Keratinocyte (primary cell): ENCODE measurements around the gene CLIC3. TPM values are rescaled to one million over a fixed set of nuclear protein-coding genes. Genes with fewer than 3 reads are reported as not detected.

ENCODE experiments used
- DNase-seq: peaks from one replicate; pipeline ENCODE4 v3.0.0-alpha.2; 2011; ENCODE audit warnings: low read depth, missing footprints, low spot score
- FAIRE-seq: peaks from 2 replicates; lab custom pipeline; 2011; peaks lifted over from hg19 to GRCh38; lab: Jason Lieb, UNC
- H2AFZ ChIP-seq: 2 replicates; pipeline ENCODE4 v1.6.0; 2012; ENCODE audit warnings: low read length, control low read depth, inconsistent platforms; ENCODE audit not compliant: control insufficient read depth
- H3K27ac ChIP-seq: 2 replicates; pipeline ENCODE4 v1.5.1; 2011; ENCODE audit warnings: low read length; ENCODE audit not compliant: control insufficient read depth, insufficient read depth
- H3K27me3 ChIP-seq: 3 replicates; pipeline ENCODE4 v1.6.0; 2011; ENCODE audit warnings: low read length; ENCODE audit not compliant: control insufficient read depth, insufficient read depth; ENCODE audit errors: extremely low read depth
- H3K36me3 ChIP-seq, 2 experiments: 2 replicates in 1 of 2; 3 replicates in 1 of 2; pipeline ENCODE4 v1.5.1; 2011; ENCODE audit warnings: low read length in 2 of 2, mild to moderate bottlenecking in 1 of 2; ENCODE audit not compliant: control insufficient read depth in 2 of 2, insufficient read depth in 2 of 2; ENCODE audit errors: extremely low read depth in 1 of 2
- H3K4me1 ChIP-seq: 3 replicates; pipeline ENCODE4 v1.5.1; 2011; ENCODE audit warnings: low read length; ENCODE audit not compliant: control insufficient read depth, insufficient read depth; ENCODE audit errors: extremely low read depth
- H3K4me2 ChIP-seq: 3 replicates; pipeline ENCODE4 v1.6.0; 2011; ENCODE audit warnings: low read depth, low read length; ENCODE audit not compliant: control insufficient read depth, insufficient read depth; ENCODE audit errors: extremely low read depth
- H3K4me3 ChIP-seq, 3 experiments: fragments of 200-600 bp in 1 of 3; sonication (generic) in 1 of 3; 2 replicates in 2 of 3; 3 replicates in 1 of 3; pipeline ENCODE4 v1.5.1; 2011 to 2016; ENCODE audit warnings: low read length in 3 of 3, mild to moderate bottlenecking in 3 of 3, control low read depth in 2 of 3, inconsistent platforms in 1 of 3, low read depth in 1 of 3, mixed read lengths in 1 of 3, mixed run types in 1 of 3, moderate library complexity in 1 of 3; ENCODE audit not compliant: control insufficient read depth in 2 of 3, insufficient read depth in 2 of 3; ENCODE audit errors: extremely low read depth in 1 of 3
- H3K79me2 ChIP-seq: 2 replicates; pipeline ENCODE4 v1.6.0; 2012; ENCODE audit warnings: low read length; ENCODE audit not compliant: control insufficient read depth, insufficient read depth
- H3K9ac ChIP-seq: 3 replicates; pipeline ENCODE4 v1.6.0; 2011; ENCODE audit warnings: low read length; ENCODE audit not compliant: control insufficient read depth, insufficient read depth; ENCODE audit errors: extremely low read depth
- H3K9me1 ChIP-seq: 3 replicates; pipeline ENCODE4 v1.6.0; 2011; ENCODE audit warnings: low read length; ENCODE audit not compliant: control insufficient read depth, insufficient read depth; ENCODE audit errors: extremely low read depth
- H3K9me3 ChIP-seq: 2 replicates; pipeline ENCODE4 v1.5.1; 2012; ENCODE audit warnings: low read depth, low read length; ENCODE audit not compliant: control insufficient read depth
- H4K20me1 ChIP-seq: 3 replicates; pipeline ENCODE4 v1.6.0; 2011; ENCODE audit warnings: low read length; ENCODE audit not compliant: control insufficient read depth, insufficient read depth; ENCODE audit errors: extremely low read depth
- CTCF ChIP-seq, 3 experiments: IDR thresholded peaks in 1 of 3; conservative IDR thresholded peaks in 1 of 3; optimal IDR thresholded peaks in 1 of 3; 2 replicates in 2 of 3; 3 replicates in 1 of 3; pipeline versions ENCODE3 to v1.5.1; 2011; ENCODE audit warnings: low read length in 3 of 3, mild to moderate bottlenecking in 3 of 3, moderate library complexity in 2 of 3, control low read depth in 1 of 3, inconsistent platforms in 1 of 3; ENCODE audit not compliant: insufficient read depth in 2 of 3; ENCODE audit errors: extremely low read depth in 1 of 3
- EZH2 ChIP-seq: IDR thresholded peaks from one replicate; pipeline ENCODE4 v1.6.1; 2012; ENCODE audit warnings: inconsistent platforms, mild to moderate bottlenecking, low read length, moderate library complexity
- dilution Hi-C: fragments of 300-500 bp; cut with MboI; formaldehyde crosslinking; loops from one replicate; pipeline ENCODE4 v1.7.0; 2020; ENCODE audit warnings: low sequenced_read_pairs; ENCODE audit not compliant: extremely low pct_ligation_motif_present
- polyA plus RNA-seq, 5 experiments: library from polyadenylated mRNA; depleted of rRNA in 3 of 5; stranded (reverse) in 3 of 5; stranded (forward) in 1 of 5; unstranded in 1 of 5; fragments of >200 nt; gene quantifications; 1 replicate in 1 of 5; 2 replicates in 3 of 5; 3 replicates in 1 of 5; pipeline versions ENCODE4 v1.2.1 to v1.2.3, GENCODE V29; 2011 to 2012; ENCODE audit warnings: missing spikeins in 2 of 5, low read depth in 1 of 5, low replicate concordance in 1 of 5

Gene CLIC3
- polyA plus RNA-seq, 1 donor (not counting 4 experiments of a cell fraction or from before 2014, with no cell fraction given) = 5.5 TPM

- H3K9ac ChIP-seq = no peak overlapping the region
- peaks cover 8% of the 10 kb centered on the region for H3K4me1 ChIP-seq
- no peaks in the 10 kb centered on the region for H3K9me1 ChIP-seq
- no peaks in the 10 kb centered on the region for H3K9me3 ChIP-seq
- FAIRE-seq (no peak), DNase-seq (no peak)
- H3K79me2 ChIP-seq = no peaks in the 10 kb centered on the region
- dilution Hi-C loops = no loop called here
- no peak overlapping the region for H3K4me2 ChIP-seq
- no peaks in the 10 kb centered on the region for H3K36me3 ChIP-seq
- H3K27me3 ChIP-seq = no peaks in the 10 kb centered on the region
- no peaks in the 10 kb centered on the region for H4K20me1 ChIP-seq
- no peak overlapping the region for H3K27ac ChIP-seq
- no peak overlapping the region for H3K4me3 ChIP-seq
- no peak for TF ChIP-seq CTCF (optimal IDR thresholded peaks at IDR 0.05 in 1 of 3, IDR thresholded peaks at IDR 0.05 in 1 of 3, conservative IDR thresholded peaks at IDR 0.05 in 1 of 3; ENCODE audit: extremely low read depth in 1 of 3, insufficient read depth in 2 of 3, low read length in 3 of 3)
- TF ChIP-seq EZH2 = no peak
- no peak overlapping the region for H2AFZ ChIP-seq
Measured at GRCh38 chr9:136968333-136969127, 27.8 kb downstream of the CLIC3 start.

- dilution Hi-C loops = no loop called here
- Histone ChIP-seq H3K36me3 (no peaks in the 10 kb centered on the region), H3K4me2 (no peak overlapping the region), H2AFZ (no peak overlapping the region), H3K27ac (no peak overlapping the region), H4K20me1 (no peaks in the 10 kb centered on the region), H3K79me2 (no peaks in the 10 kb centered on the region), H3K4me1 (peaks cover 8% of the 10 kb centered on the region), H3K9me3 (no peaks in the 10 kb centered on the region), H3K27me3 (no peaks in the 10 kb centered on the region), H3K9ac (no peak overlapping the region), H3K9me1 (no peaks in the 10 kb centered on the region), H3K4me3 (no peak overlapping the region)
- DNase-seq (no peak), FAIRE-seq (no peak)
- TF ChIP-seq EZH2 (no peak), CTCF (optimal IDR thresholded peaks at IDR 0.05 in 1 of 3, IDR thresholded peaks at IDR 0.05 in 1 of 3, conservative IDR thresholded peaks at IDR 0.05 in 1 of 3; ENCODE audit: extremely low read depth in 1 of 3, insufficient read depth in 2 of 3, low read length in 3 of 3) (no peak)
Measured at GRCh38 chr9:136965771-136966484, 30.4 kb downstream of the CLIC3 start.
